HG03521 (cell line): Measurements from ENCODE around the gene PIAS4.

Source experiments
- ATAC-seq: cut with Tn5 transposase; IDR thresholded peaks from one replicate; pipeline ENCODE4 v1.9.1; 2021; ENCODE audit warnings: mild to moderate bottlenecking, moderate library complexity; ENCODE audit not compliant: unreplicated experiment

PIAS4 gene

GRCh38 chr19:4038661-4039423 is 31.3 kb downstream of the PIAS4 start:
- no peak for ATAC-seq

GRCh38 chr19:4042064-4042730 is 34.7 kb downstream of the PIAS4 start:
- ATAC-seq = no peak

- no peak for ATAC-seq
These were observed 35.2 kb downstream of the PIAS4 start for GRCh38 chr19:4042731-4043082.

GRCh38 chr19:4043401-4043800 is 35.9 kb downstream of the PIAS4 start:
- ATAC-seq = no peak

GRCh38 chr19:4043966-4044715 is 36.6 kb downstream of the PIAS4 start:
- no peak for ATAC-seq

- no peak for ATAC-seq
These were observed 37.5 kb downstream of the PIAS4 start for GRCh38 chr19:4044990-4045465.

GRCh38 chr19:4045597-4046361 is 38.2 kb downstream of the PIAS4 start:
- ATAC-seq = no peak

GRCh38 chr19:4046362-4046691 is 38.8 kb downstream of the PIAS4 start:
- no peak for ATAC-seq

- ATAC-seq = no peak
These were observed 39.6 kb downstream of the PIAS4 start for GRCh38 chr19:4046946-4047683.

GRCh38 chr19:4049432-4049831 is 41.9 kb downstream of the PIAS4 start:
- ATAC-seq = no peak

GRCh38 chr19:4051175-4052101 is 43.9 kb downstream of the PIAS4 start:
- no peak for ATAC-seq

- ATAC-seq = no peak
These were observed 44.8 kb downstream of the PIAS4 start for GRCh38 chr19:4052114-4052992.

- no peak for ATAC-seq
These were observed 45.5 kb downstream of the PIAS4 start for GRCh38 chr19:4052993-4053422.

- no peak for ATAC-seq
These were observed 46.1 kb downstream of the PIAS4 start for GRCh38 chr19:4053423-4054324.

GRCh38 chr19:4054441-4055208 is 47.1 kb downstream of the PIAS4 start:
- ATAC-seq = no peak

GRCh38 chr19:4055209-4055552 is 47.6 kb downstream of the PIAS4 start:
- ATAC-seq = no peak
